Large intestine (tissue), 3 donors: ENCODE data around the gene POU2AF3. TPM values are rescaled to one million over a fixed set of nuclear protein-coding genes. Genes with fewer than 3 reads are reported as not detected.

Experiments used
- DNase-seq, 2 donors: peaks; one replicate each; pipeline versions ENCODE4 v3.0.0 to v3.0.0-alpha.2; 2013
- H3K27ac ChIP-seq: one replicate; pipeline ENCODE4 v1.5.1; 2013; ENCODE audit warnings: low read length
- H3K27me3 ChIP-seq: 2 replicates; pipeline ENCODE4 v1.6.1; 2013; ENCODE audit warnings: low read length; ENCODE audit not compliant: control insufficient read depth, insufficient read depth
- H3K36me3 ChIP-seq: 2 replicates; pipeline ENCODE4 v1.6.1; 2013; ENCODE audit warnings: low read length; ENCODE audit not compliant: control insufficient read depth, insufficient read depth
- H3K4me1 ChIP-seq: one replicate; pipeline ENCODE4 v1.6.1; 2013; ENCODE audit warnings: low read length; ENCODE audit not compliant: control insufficient read depth, insufficient read depth
- H3K4me3 ChIP-seq: one replicate; pipeline ENCODE4 v1.5.1; 2013; ENCODE audit warnings: low read length
- H3K9me3 ChIP-seq: one replicate; pipeline ENCODE4 v1.6.1; 2013; ENCODE audit warnings: mild to moderate bottlenecking, low read depth, low read length, moderate library complexity; ENCODE audit not compliant: control insufficient read depth
- WGBS: methylation state at CpG from one replicate; pipeline ENCODE4 v1.1.5; 2013; ENCODE audit warnings: low lambda C conversion rate; ENCODE audit not compliant: insufficient coverage; 5-methylcytosine and 5-hydroxymethylcytosine counted together
- polyA plus RNA-seq: library from polyadenylated mRNA; unstranded; fragments of 120-200 nt; gene quantifications from one replicate; pipeline ENCODE4 v1.2.1, GENCODE V29; 2013

The POU2AF3 gene
- polyA plus RNA-seq, 1 donor, result 17.2 TPM

- no peak overlapping the region for H3K4me3 ChIP-seq
- DNase-seq, result peak; percentile 57 to 69
- no peaks in the 10 kb centered on the region for H3K9me3 ChIP-seq
- no peaks in the 10 kb centered on the region for H3K36me3 ChIP-seq
- H3K27me3 ChIP-seq, result no peaks in the 10 kb centered on the region
- 60% methylated on average over 1 of the region's 2 CpGs for WGBS
- peaks cover 48% of the 10 kb centered on the region for H3K4me1 ChIP-seq
- peak overlapping the region; percentile 20 for H3K27ac ChIP-seq
Measured at GRCh38 chr11:111336582-111337256, 38.4 kb downstream of the POU2AF3 start.

GRCh38 chr11:111339758-111340388, 41.5 kb downstream of the POU2AF3 start:
- H3K9me3 ChIP-seq, result no peaks in the 10 kb centered on the region
- H3K4me3 ChIP-seq, result no peak overlapping the region
- no peaks in the 10 kb centered on the region for H3K27me3 ChIP-seq
- H3K4me1 ChIP-seq, result peaks cover 34% of the 10 kb centered on the region
- no peak for DNase-seq
- H3K27ac ChIP-seq, result no peak overlapping the region
- H3K36me3 ChIP-seq, result no peaks in the 10 kb centered on the region

GRCh38 chr11:111342329-111342728, 44.0 kb downstream of the POU2AF3 start:
- Histone ChIP-seq H3K27ac (no peak overlapping the region), H3K4me1 (peaks cover 12% of the 10 kb centered on the region), H3K36me3 (no peaks in the 10 kb centered on the region), H3K9me3 (no peaks in the 10 kb centered on the region), H3K27me3 (no peaks in the 10 kb centered on the region), H3K4me3 (no peak overlapping the region)
- DNase-seq, result no peak
- 90% methylated on average over 2 of the region's 3 CpGs for WGBS

- WGBS, result no CpG with 5 or more reads among the region's 3 CpGs
- Histone ChIP-seq H3K36me3 (no peaks in the 10 kb centered on the region), H3K27ac (no peak overlapping the region), H3K4me1 (no peaks in the 10 kb centered on the region), H3K4me3 (no peak overlapping the region), H3K9me3 (no peaks in the 10 kb centered on the region), H3K27me3 (no peaks in the 10 kb centered on the region)
- DNase-seq, result no peak
Measured at GRCh38 chr11:111344032-111344431, 45.7 kb downstream of the POU2AF3 start.

GRCh38 chr11:111347002-111347722, 48.8 kb downstream of the POU2AF3 start:
- Histone ChIP-seq H3K36me3 (no peaks in the 10 kb centered on the region), H3K9me3 (no peaks in the 10 kb centered on the region), H3K27me3 (no peaks in the 10 kb centered on the region), H3K4me3 (no peak overlapping the region), H3K4me1 (peaks cover 5% of the 10 kb centered on the region), H3K27ac (no peak overlapping the region)
- DNase-seq, result no peak
- 86% methylated on average over 2 of the region's 6 CpGs for WGBS

GRCh38 chr11:111347723-111348115, 49.4 kb downstream of the POU2AF3 start:
- no peak overlapping the region for H3K4me3 ChIP-seq
- WGBS, result no CpG with 5 or more reads among the region's 3 CpGs
- no peaks in the 10 kb centered on the region for H3K36me3 ChIP-seq
- DNase-seq, result no peak
- no peaks in the 10 kb centered on the region for H3K9me3 ChIP-seq
- no peak overlapping the region for H3K27ac ChIP-seq
- H3K4me1 ChIP-seq, result peaks cover 7% of the 10 kb centered on the region
- no peaks in the 10 kb centered on the region for H3K27me3 ChIP-seq

GRCh38 chr11:111348147-111348546, 49.8 kb downstream of the POU2AF3 start:
- no peak overlapping the region for H3K4me3 ChIP-seq
- H3K27ac ChIP-seq, result no peak overlapping the region
- no peaks in the 10 kb centered on the region for H3K27me3 ChIP-seq
- H3K9me3 ChIP-seq, result no peaks in the 10 kb centered on the region
- WGBS, result 100% methylated on average over 3 of the region's 3 CpGs
- no peaks in the 10 kb centered on the region for H3K36me3 ChIP-seq
- DNase-seq, result no peak
- peaks cover 7% of the 10 kb centered on the region for H3K4me1 ChIP-seq

GRCh38 chr11:111349191-111349695, 50.9 kb downstream of the POU2AF3 start:
- H3K27ac ChIP-seq, result no peak overlapping the region
- no peak overlapping the region for H3K4me3 ChIP-seq
- H3K9me3 ChIP-seq, result peaks cover 1% of the 10 kb centered on the region
- no CpG with 5 or more reads among the region's 2 CpGs for WGBS
- no peaks in the 10 kb centered on the region for H3K36me3 ChIP-seq
- no peaks in the 10 kb centered on the region for H3K27me3 ChIP-seq
- peaks cover 17% of the 10 kb centered on the region for H3K4me1 ChIP-seq
- no peak for DNase-seq

- H3K27ac ChIP-seq, result no peak overlapping the region
- WGBS, result no CpG with 5 or more reads among the region's 1 CpG
- peaks cover 3% of the 10 kb centered on the region for H3K9me3 ChIP-seq
- H3K27me3 ChIP-seq, result no peaks in the 10 kb centered on the region
- peaks cover 25% of the 10 kb centered on the region for H3K4me1 ChIP-seq
- DNase-seq, result no peak
- no peak overlapping the region for H3K4me3 ChIP-seq
- no peaks in the 10 kb centered on the region for H3K36me3 ChIP-seq
Measured at GRCh38 chr11:111350811-111351210, 52.5 kb downstream of the POU2AF3 start.

GRCh38 chr11:111351374-111352055, 53.2 kb downstream of the POU2AF3 start:
- Histone ChIP-seq H3K27me3 (no peaks in the 10 kb centered on the region), H3K27ac (no peak overlapping the region), H3K9me3 (peaks cover 3% of the 10 kb centered on the region), H3K4me3 (no peak overlapping the region), H3K36me3 (no peaks in the 10 kb centered on the region), H3K4me1 (peaks cover 32% of the 10 kb centered on the region)
- WGBS, result 100% methylated on average over 1 of the region's 10 CpGs
- no peak for DNase-seq
